IMR-90 (cell line): ENCODE data around the gene TIGD2. TPM values are rescaled to one million over a fixed set of nuclear protein-coding genes. Genes with fewer than 3 reads are reported as not detected.

Source experiments
- ATAC-seq: fragments of 200-7000 bp; cut with Tn5 transposase; 2 replicates; pipeline ENCODE4 v1.9.1; 2020; ENCODE audit warnings: low read depth, mild to moderate bottlenecking, moderate library complexity
- BruUV-seq: library from RNA; stranded (reverse); fragments of 400-500 nt; replicated peaks from 2 replicates; lab custom pipeline; 2021; lab: Mats Ljungman, UMichigan
- CTCF ChIA-PET: fragments of 300-600 bp; formaldehyde crosslinking; extraction: SDS; loops from one replicate; lab custom pipeline; 2021; ENCODE audit warnings: antibody characterized with exemption; lab: Yijun Ruan, JAX
- POLR2A ChIA-PET: fragments of 300-600 bp; sonication (Branson Sonifier 250); formaldehyde crosslinking; loops from one replicate; lab custom pipeline; 2022; ENCODE audit warnings: antibody characterized with exemption; ENCODE audit not compliant: unreplicated experiment; lab: Charles Lee
- DNase-seq: peaks from one replicate; pipeline ENCODE4 v3.0.0; 2013
- H2AFZ ChIP-seq: replicated peaks from 2 replicates; pipeline ENCODE3; 2013; ENCODE audit warnings: low read length, mild to moderate bottlenecking; ENCODE audit not compliant: poor library complexity
- H2AK5ac ChIP-seq: 2 replicates; pipeline ENCODE4 v1.6.1; 2013; ENCODE audit warnings: low read depth, low read length, inconsistent platforms
- H2AK9ac ChIP-seq: replicated peaks from 2 replicates; pipeline ENCODE3; 2013; ENCODE audit warnings: mild to moderate bottlenecking, low read depth, low read length, moderate library complexity; ENCODE audit not compliant: poor library complexity
- H2BK120ac ChIP-seq: 2 replicates; pipeline ENCODE4 v1.6.1; 2013; ENCODE audit warnings: low read depth, low read length, inconsistent platforms
- H2BK15ac ChIP-seq: 3 replicates; pipeline ENCODE4 v1.6.1; 2013; ENCODE audit warnings: low read depth, low read length, inconsistent platforms
- H2BK20ac ChIP-seq: 2 replicates; pipeline ENCODE4 v1.6.1; 2013; ENCODE audit warnings: low read depth, mild to moderate bottlenecking, inconsistent platforms, low read length, moderate library complexity
- H2BK5ac ChIP-seq: 2 replicates; pipeline ENCODE4 v1.6.1; 2013; ENCODE audit warnings: mild to moderate bottlenecking, low read depth, low read length, inconsistent platforms; ENCODE audit not compliant: poor library complexity, severe bottlenecking
- H3K14ac ChIP-seq: replicated peaks from 2 replicates; pipeline ENCODE4 v1.6.1; 2013; ENCODE audit warnings: low read depth, low read length, inconsistent platforms
- H3K18ac ChIP-seq: 2 replicates; pipeline ENCODE4 v1.6.1; 2013; ENCODE audit warnings: low read depth, low read length, control low read depth
- H3K23ac ChIP-seq: 2 replicates; pipeline ENCODE4 v1.6.1; 2013; ENCODE audit warnings: low read depth, low read length, inconsistent platforms
- H3K27ac ChIP-seq: 2 replicates; pipeline ENCODE4 v1.5.1; 2013; ENCODE audit warnings: mild to moderate bottlenecking, control low read depth, low read length; ENCODE audit not compliant: insufficient read depth
- H3K27me3 ChIP-seq: 2 replicates; pipeline ENCODE4 v1.6.1; 2013; ENCODE audit warnings: low read length; ENCODE audit not compliant: control insufficient read depth, insufficient read depth
- H3K36me3 ChIP-seq: 2 replicates; pipeline ENCODE4 v1.6.1; 2013; ENCODE audit warnings: low read length, mixed read lengths; ENCODE audit not compliant: control insufficient read depth, insufficient read depth
- H3K4ac ChIP-seq: 2 replicates; pipeline ENCODE4 v1.6.1; 2013; ENCODE audit warnings: low read depth, low read length, inconsistent platforms
- H3K4me1 ChIP-seq: 2 replicates; pipeline ENCODE4 v1.6.1; 2013; ENCODE audit warnings: low read length, mixed read lengths; ENCODE audit not compliant: control insufficient read depth, insufficient read depth
- H3K4me2 ChIP-seq: 2 replicates; pipeline ENCODE4 v1.6.1; 2013; ENCODE audit warnings: low read depth, mild to moderate bottlenecking, control low read depth, low read length, moderate library complexity
- H3K4me3 ChIP-seq: 2 replicates; pipeline ENCODE4 v1.5.1; 2013; ENCODE audit warnings: low read depth, mild to moderate bottlenecking, control low read depth, low read length, moderate library complexity; ENCODE audit not compliant: insufficient read depth
- H3K56ac ChIP-seq: 2 replicates; pipeline ENCODE4 v1.6.1; 2013; ENCODE audit warnings: low read length, inconsistent platforms; ENCODE audit not compliant: insufficient read depth; ENCODE audit errors: extremely low read depth
- H3K79me1 ChIP-seq, 2 experiments: 2 replicates each; pipeline ENCODE4 v1.6.1; 2013; ENCODE audit warnings: low read length in 2 of 2, inconsistent platforms in 1 of 2, low read depth in 1 of 2
- H3K9ac ChIP-seq: 2 replicates; pipeline ENCODE4 v1.6.1; 2013; ENCODE audit warnings: low read depth, low read length, control low read depth
- H3K9me1 ChIP-seq: 2 replicates; pipeline ENCODE4 v1.6.1; 2013; ENCODE audit warnings: low read length, inconsistent platforms; ENCODE audit not compliant: insufficient read depth
- H3K9me3 ChIP-seq: 2 replicates; pipeline ENCODE4 v1.6.1; 2013; ENCODE audit warnings: low read length; ENCODE audit not compliant: control insufficient read depth, insufficient read depth
- H4K20me1 ChIP-seq: 2 replicates; pipeline ENCODE4 v1.6.1; 2013; ENCODE audit warnings: low read length, inconsistent platforms; ENCODE audit not compliant: insufficient read depth
- H4K5ac ChIP-seq: 2 replicates; pipeline ENCODE4 v1.6.1; 2013; ENCODE audit warnings: mild to moderate bottlenecking, low read depth, low read length, control low read depth
- H4K8ac ChIP-seq, 2 experiments: 2 replicates each; pipeline ENCODE4 v1.6.1; 2013; ENCODE audit warnings: low read depth in 2 of 2, low read length in 2 of 2, control low read depth in 1 of 2, inconsistent platforms in 1 of 2
- H4K91ac ChIP-seq: 2 replicates; pipeline ENCODE4 v1.6.1; 2013; ENCODE audit warnings: low read depth, low read length, inconsistent platforms; ENCODE audit not compliant: insufficient read depth
- BHLHE40 ChIP-seq: fragments of 150-350 bp; IDR thresholded peaks from 2 replicates; pipeline ENCODE4 v1.6.1; 2016; ENCODE audit warnings: mild to moderate bottlenecking, low read depth, low read length
- CEBPB ChIP-seq: IDR thresholded peaks from 2 replicates; pipeline ENCODE4 v1.6.1; 2012; ENCODE audit warnings: low read depth, low read length, improper control_type of control experiment
- CHD1 ChIP-seq: IDR thresholded peaks from 2 replicates; pipeline ENCODE4 v1.6.1; 2012; ENCODE audit warnings: low read depth, low read length, improper control_type of control experiment
- CTCF ChIP-seq: conservative IDR thresholded peaks from 2 replicates; pipeline ENCODE4 v1.5.1; 2012; ENCODE audit warnings: mild to moderate bottlenecking, low read depth, low read length, improper control_type of control experiment
- FOS ChIP-seq: fragments of 150-350 bp; IDR thresholded peaks from 2 replicates; pipeline ENCODE4 v1.6.1; 2016; ENCODE audit warnings: low read depth, low read length
- MAFK ChIP-seq: IDR thresholded peaks from 2 replicates; pipeline ENCODE4 v1.6.1; 2012; ENCODE audit warnings: low read depth, low read length, improper control_type of control experiment
- MXI1 ChIP-seq: IDR thresholded peaks from 2 replicates; pipeline ENCODE4 v1.6.1; 2012; ENCODE audit warnings: low read depth, mild to moderate bottlenecking, low read length, moderate library complexity, borderline replicate concordance
- NFE2L2 ChIP-seq: fragments of 150-350 bp; IDR thresholded peaks from 2 replicates; pipeline ENCODE4 v1.6.1; 2016; ENCODE audit warnings: low read depth, mild to moderate bottlenecking, low read length
- POLR2A ChIP-seq: IDR thresholded peaks from 2 replicates; pipeline ENCODE4 v1.6.1; 2012; ENCODE audit warnings: mild to moderate bottlenecking, low read depth, low read length
- RCOR1 ChIP-seq: IDR thresholded peaks from 2 replicates; pipeline ENCODE4 v1.6.1; 2012; ENCODE audit warnings: mild to moderate bottlenecking, low read length, improper control_type of control experiment; ENCODE audit not compliant: insufficient replicate concordance
- RFX5 ChIP-seq: IDR thresholded peaks from 2 replicates; pipeline ENCODE4 v1.8.0; 2012; ENCODE audit warnings: low read depth, mild to moderate bottlenecking, low read length, moderate library complexity
- SMC3 ChIP-seq: fragments of 150-350 bp; IDR thresholded peaks from 2 replicates; pipeline ENCODE4 v1.6.1; 2016; ENCODE audit warnings: low read depth, mild to moderate bottlenecking, antibody characterized with exemption, low read length, moderate library complexity
- WGBS, 2 experiments: methylation state at CpG; one replicate each; pipeline versions ENCODE4 v1.1.5 to v1.1.7; 2013; ENCODE audit warnings: missing lambda C conversion rate in 2 of 2; ENCODE audit not compliant: insufficient read length in 1 of 2; ENCODE audit errors: extremely low coverage in 2 of 2; 5-methylcytosine and 5-hydroxymethylcytosine counted together
- dilution Hi-C: fragments of 300-500 bp; cut with HindIII; formaldehyde crosslinking; loops from one replicate; pipeline ENCODE4 v1.14.3; 2018; ENCODE audit warnings: low sequenced_read_pairs; ENCODE audit not compliant: unreplicated experiment
- in situ Hi-C: fragments of 300-500 bp; cut with MboI; formaldehyde crosslinking; loops from 3 replicates; pipeline ENCODE4 v1.14.3; 2019; ENCODE audit warnings: low sequenced_read_pairs, inconsistent platforms, mixed read lengths
- intact Hi-C: fragments of 100-400 bp; cut with micrococcal nuclease; formaldehyde crosslinking; loops from 2 replicates; pipeline ENCODE4 v1.10.0; 2022
- polyA plus RNA-seq, 3 experiments: library from polyadenylated mRNA; depleted of rRNA; stranded (reverse); fragments of >200 nt; gene quantifications; 2 replicates each; pipeline ENCODE4 v1.2.3, GENCODE V29; 2012; ENCODE audit warnings: low replicate concordance in 1 of 3
- total RNA-seq: library from RNA; depleted of rRNA; stranded (reverse); fragments of >200 nt; gene quantifications from 2 replicates; pipeline ENCODE4 v1.2.3, GENCODE V29; 2012
- TF ChIP-seq, protein P1 (sequence below): fragments of 150-350 bp; IDR thresholded peaks from 2 replicates; pipeline ENCODE4 v1.6.1; 2016; ENCODE audit warnings: low read depth, mild to moderate bottlenecking, low read length, moderate library complexity, borderline replicate concordance
- TF ChIP-seq, protein P2 (sequence below): fragments of 150-350 bp; IDR thresholded peaks from 2 replicates; pipeline ENCODE4 v1.6.1; 2017; ENCODE audit warnings: mild to moderate bottlenecking, antibody characterized with exemption, low read length, low read depth

TIGD2 gene
- total and polyA plus RNA-seq, 2 of the 4 experiments (the other 2 are of a cell fraction): 5.6 to 12.4 TPM

- no peak overlapping the region for H2BK5ac ChIP-seq
- H3K79me1 ChIP-seq: no peaks in the 10 kb centered on the region
- no peak overlapping the region for H2AK9ac ChIP-seq
- H3K9me3 ChIP-seq: no peaks in the 10 kb centered on the region
- no peak overlapping the region for H2AK5ac ChIP-seq
- H3K18ac ChIP-seq: no peak overlapping the region
- H4K5ac ChIP-seq: no peak overlapping the region
- H3K14ac ChIP-seq: no peak overlapping the region
- DNase-seq: no peak
- no peak overlapping the region for H3K9ac ChIP-seq
- intact Hi-C loops (no loop called here), dilution Hi-C loops (no loop called here), in situ Hi-C loops (no loop called here)
- WGBS, 2 experiments: no CpG with 5 or more reads among the region's 5 CpGs
- no peak overlapping the region for H4K91ac ChIP-seq
- H3K27ac ChIP-seq: no peak overlapping the region
- no peaks in the 10 kb centered on the region for H3K36me3 ChIP-seq
- ATAC-seq: no peak
- H3K27me3 ChIP-seq: peaks cover 2% of the 10 kb centered on the region; the same call in 1 of the 2 replicates
- no peak overlapping the region for H3K56ac ChIP-seq
- no peaks in the 10 kb centered on the region for H3K4me1 ChIP-seq
- no peak overlapping the region for H3K4me2 ChIP-seq
- H4K8ac ChIP-seq: no peak overlapping the region
- H2BK20ac ChIP-seq: no peak overlapping the region
- no peak overlapping the region for H3K4me3 ChIP-seq
- H4K20me1 ChIP-seq: no peaks in the 10 kb centered on the region
- H3K23ac ChIP-seq: no peak overlapping the region
- H3K9me1 ChIP-seq: no peaks in the 10 kb centered on the region; the same call in 1 of the 2 replicates
- BruUV-seq: no TSS peak
- no peak overlapping the region for H3K4ac ChIP-seq
- H2BK15ac ChIP-seq: no peak overlapping the region
- H2AFZ ChIP-seq: no peak overlapping the region
- TF ChIP-seq MXI1 (no peak), CEBPB (no peak), FOS (no peak), BHLHE40 (no peak), CHD1 (no peak), NFE2L2 (no peak), MAFK (no peak), CTCF (no peak), SMC3 (no peak), RCOR1 (no peak), RFX5 (no peak), POLR2A (no peak)
- TF ChIP-seq, protein P1, sequence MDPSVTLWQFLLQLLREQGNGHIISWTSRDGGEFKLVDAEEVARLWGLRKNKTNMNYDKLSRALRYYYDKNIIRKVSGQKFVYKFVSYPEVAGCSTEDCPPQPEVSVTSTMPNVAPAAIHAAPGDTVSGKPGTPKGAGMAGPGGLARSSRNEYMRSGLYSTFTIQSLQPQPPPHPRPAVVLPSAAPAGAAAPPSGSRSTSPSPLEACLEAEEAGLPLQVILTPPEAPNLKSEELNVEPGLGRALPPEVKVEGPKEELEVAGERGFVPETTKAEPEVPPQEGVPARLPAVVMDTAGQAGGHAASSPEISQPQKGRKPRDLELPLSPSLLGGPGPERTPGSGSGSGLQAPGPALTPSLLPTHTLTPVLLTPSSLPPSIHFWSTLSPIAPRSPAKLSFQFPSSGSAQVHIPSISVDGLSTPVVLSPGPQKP: no peak
- TF ChIP-seq, protein P2, sequence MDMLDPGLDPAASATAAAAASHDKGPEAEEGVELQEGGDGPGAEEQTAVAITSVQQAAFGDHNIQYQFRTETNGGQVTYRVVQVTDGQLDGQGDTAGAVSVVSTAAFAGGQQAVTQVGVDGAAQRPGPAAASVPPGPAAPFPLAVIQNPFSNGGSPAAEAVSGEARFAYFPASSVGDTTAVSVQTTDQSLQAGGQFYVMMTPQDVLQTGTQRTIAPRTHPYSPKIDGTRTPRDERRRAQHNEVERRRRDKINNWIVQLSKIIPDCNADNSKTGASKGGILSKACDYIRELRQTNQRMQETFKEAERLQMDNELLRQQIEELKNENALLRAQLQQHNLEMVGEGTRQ: no peak
- CTCF ChIA-PET: interaction anchor here (1.0 kb wide), 1 partner anchor 14 kb away, joined by 4 read pairs; no protein-coding TSS in a partner anchor
- POLR2A ChIA-PET: no interaction called here
- H2BK120ac ChIP-seq: no peak overlapping the region
Observed at GRCh38 chr4:89137231-89137630, 25.9 kb downstream of the TIGD2 start.
